ENCODE results near the gene SPSB4. TPM values are rescaled to one million over a fixed set of nuclear protein-coding genes. Genes with fewer than 3 reads are reported as not detected.

SPSB4 gene
- total and polyA plus RNA-seq, 10 of the 15 experiments (the other 5 are each of a cell fraction or from before 2014, with no cell fraction given): not detected

DNA sequence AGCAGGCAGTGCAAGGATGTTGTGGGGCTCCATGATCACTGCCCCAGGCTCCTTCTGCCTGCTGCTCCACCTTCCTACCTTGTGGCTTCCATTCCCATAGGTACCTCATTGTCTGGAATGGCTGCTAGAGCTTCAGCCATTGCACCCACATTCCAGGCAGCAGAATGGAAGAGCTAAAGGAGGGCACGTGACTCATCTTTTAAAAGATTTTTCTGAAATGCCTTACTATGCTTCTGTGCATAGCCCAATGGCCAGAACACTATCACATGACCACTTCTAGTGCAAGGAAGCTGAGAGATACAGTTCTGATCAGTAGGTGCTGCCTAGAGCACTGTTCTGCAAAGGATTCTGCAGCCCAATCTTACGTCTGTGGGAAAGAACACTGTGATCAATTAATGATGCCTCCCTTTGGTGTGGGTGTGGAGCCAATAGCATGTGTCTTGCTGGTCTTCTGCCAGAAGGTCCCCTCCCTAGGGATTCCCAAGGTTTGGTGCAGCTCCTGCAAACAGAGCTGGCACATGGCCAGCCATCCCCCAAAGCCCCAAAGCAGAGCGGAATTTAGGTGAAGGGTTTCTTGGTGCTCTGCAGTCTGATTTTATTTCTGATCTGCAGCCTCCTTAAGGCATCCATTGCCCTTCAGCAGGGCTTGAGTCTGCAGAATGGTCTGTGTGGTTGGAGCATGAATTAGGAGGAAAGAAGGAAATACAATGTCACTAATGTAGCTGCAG is 34.4 kb downstream of the SPSB4 start:
- in situ Hi-C loops (cut with MboI) (no loop called here), intact Hi-C loops (cut with micrococcal nuclease; ENCODE audit: unreplicated experiment) (no loop called here)
- DNase-seq (ENCODE audit: low read depth, low spot score) (no peak), ATAC-seq (no peak), FAIRE-seq (no peak)
- Histone ChIP-seq H2AFZ (ENCODE audit: control insufficient read depth, low read depth, low read length) (no peak overlapping the region), H3K36me3 (ENCODE audit: control insufficient read depth in 2 of 2, insufficient read depth in 2 of 2, low read length in 1 of 2) (no peaks in the 10 kb centered on the region), H3K4me2 (ENCODE audit: control insufficient read depth, insufficient read depth) (no peak overlapping the region), H3K9me3 (replicated peaks; ENCODE audit: control insufficient read depth, insufficient read depth, low read length) (no peaks in the 10 kb centered on the region), H3K27me3 (replicated peaks in 1 of 2; ENCODE audit: control insufficient read depth in 2 of 2, insufficient read depth in 2 of 2, low read length in 1 of 2) (no peaks in the 10 kb centered on the region; a peak in 1 of 4 replicates), H4K20me1 (ENCODE audit: control insufficient read depth, insufficient read depth) (no peaks in the 10 kb centered on the region), H3K4me1 (ENCODE audit: control insufficient read depth, insufficient read depth, low read length) (no peaks in the 10 kb centered on the region), H3K4me3 (no peak overlapping the region), H3K9ac (ENCODE audit: control insufficient read depth, insufficient read depth, low read length) (no peak overlapping the region), H3K79me2 (ENCODE audit: control insufficient read depth, insufficient read depth, low read length) (no peaks in the 10 kb centered on the region), H3K27ac (ENCODE audit: control insufficient read depth, insufficient read depth) (no peak overlapping the region)
- CTCF ChIA-PET: interaction anchor here (1.2 kb wide), 1 partner anchor 20 kb away, joined by 3 read pairs; no protein-coding TSS in a partner anchor
- RAD21 ChIA-PET (ENCODE audit: unreplicated experiment): no interaction called here
- SMC1A ChIA-PET (ENCODE audit: uncharacterized antibody, unreplicated experiment): no interaction called here
- POLR2A ChIA-PET: no interaction called here
- WGBS (ENCODE audit: insufficient coverage, insufficient replicate concordance, low lambda C conversion rate, missing lambda C conversion rate): 29% methylated on average over 3 of the region's 3 CpGs
- no TSS peak for BruUV-seq (replicated peaks)
- no peak for TF ChIP-seq SMAD5 (IDR thresholded peaks at IDR 0.05; ENCODE audit: low read depth)
- TF ChIP-seq EZH2 (IDR thresholded peaks at IDR 0.05; ENCODE audit: borderline replicate concordance, control insufficient read depth, low read depth, low read length): no peak
- TF ChIP-seq CHD4 (IDR thresholded peaks at IDR 0.05): no peak
- TF ChIP-seq, protein P1, sequence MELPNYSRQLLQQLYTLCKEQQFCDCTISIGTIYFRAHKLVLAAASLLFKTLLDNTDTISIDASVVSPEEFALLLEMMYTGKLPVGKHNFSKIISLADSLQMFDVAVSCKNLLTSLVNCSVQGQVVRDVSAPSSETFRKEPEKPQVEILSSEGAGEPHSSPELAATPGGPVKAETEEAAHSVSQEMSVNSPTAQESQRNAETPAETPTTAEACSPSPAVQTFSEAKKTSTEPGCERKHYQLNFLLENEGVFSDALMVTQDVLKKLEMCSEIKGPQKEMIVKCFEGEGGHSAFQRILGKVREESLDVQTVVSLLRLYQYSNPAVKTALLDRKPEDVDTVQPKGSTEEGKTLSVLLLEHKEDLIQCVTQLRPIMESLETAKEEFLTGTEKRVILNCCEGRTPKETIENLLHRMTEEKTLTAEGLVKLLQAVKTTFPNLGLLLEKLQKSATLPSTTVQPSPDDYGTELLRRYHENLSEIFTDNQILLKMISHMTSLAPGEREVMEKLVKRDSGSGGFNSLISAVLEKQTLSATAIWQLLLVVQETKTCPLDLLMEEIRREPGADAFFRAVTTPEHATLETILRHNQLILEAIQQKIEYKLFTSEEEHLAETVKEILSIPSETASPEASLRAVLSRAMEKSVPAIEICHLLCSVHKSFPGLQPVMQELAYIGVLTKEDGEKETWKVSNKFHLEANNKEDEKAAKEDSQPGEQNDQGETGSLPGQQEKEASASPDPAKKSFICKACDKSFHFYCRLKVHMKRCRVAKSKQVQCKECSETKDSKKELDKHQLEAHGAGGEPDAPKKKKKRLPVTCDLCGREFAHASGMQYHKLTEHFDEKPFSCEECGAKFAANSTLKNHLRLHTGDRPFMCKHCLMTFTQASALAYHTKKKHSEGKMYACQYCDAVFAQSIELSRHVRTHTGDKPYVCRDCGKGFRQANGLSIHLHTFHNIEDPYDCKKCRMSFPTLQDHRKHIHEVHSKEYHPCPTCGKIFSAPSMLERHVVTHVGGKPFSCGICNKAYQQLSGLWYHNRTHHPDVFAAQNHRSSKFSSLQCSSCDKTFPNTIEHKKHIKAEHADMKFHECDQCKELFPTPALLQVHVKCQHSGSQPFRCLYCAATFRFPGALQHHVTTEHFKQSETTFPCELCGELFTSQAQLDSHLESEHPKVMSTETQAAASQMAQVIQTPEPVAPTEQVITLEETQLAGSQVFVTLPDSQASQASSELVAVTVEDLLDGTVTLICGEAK (IDR thresholded peaks at IDR 0.05; ENCODE audit: borderline replicate concordance): no peak
- TF ChIP-seq, protein P2, sequence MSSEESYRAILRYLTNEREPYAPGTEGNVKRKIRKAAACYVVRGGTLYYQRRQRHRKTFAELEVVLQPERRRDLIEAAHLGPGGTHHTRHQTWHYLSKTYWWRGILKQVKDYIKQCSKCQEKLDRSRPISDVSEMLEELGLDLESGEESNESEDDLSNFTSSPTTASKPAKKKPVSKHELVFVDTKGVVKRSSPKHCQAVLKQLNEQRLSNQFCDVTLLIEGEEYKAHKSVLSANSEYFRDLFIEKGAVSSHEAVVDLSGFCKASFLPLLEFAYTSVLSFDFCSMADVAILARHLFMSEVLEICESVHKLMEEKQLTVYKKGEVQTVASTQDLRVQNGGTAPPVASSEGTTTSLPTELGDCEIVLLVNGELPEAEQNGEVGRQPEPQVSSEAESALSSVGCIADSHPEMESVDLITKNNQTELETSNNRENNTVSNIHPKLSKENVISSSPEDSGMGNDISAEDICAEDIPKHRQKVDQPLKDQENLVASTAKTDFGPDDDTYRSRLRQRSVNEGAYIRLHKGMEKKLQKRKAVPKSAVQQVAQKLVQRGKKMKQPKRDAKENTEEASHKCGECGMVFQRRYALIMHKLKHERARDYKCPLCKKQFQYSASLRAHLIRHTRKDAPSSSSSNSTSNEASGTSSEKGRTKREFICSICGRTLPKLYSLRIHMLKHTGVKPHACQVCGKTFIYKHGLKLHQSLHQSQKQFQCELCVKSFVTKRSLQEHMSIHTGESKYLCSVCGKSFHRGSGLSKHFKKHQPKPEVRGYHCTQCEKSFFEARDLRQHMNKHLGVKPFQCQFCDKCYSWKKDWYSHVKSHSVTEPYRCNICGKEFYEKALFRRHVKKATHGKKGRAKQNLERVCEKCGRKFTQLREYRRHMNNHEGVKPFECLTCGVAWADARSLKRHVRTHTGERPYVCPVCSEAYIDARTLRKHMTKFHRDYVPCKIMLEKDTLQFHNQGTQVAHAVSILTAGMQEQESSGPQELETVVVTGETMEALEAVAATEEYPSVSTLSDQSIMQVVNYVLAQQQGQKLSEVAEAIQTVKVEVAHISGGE (CRISPR knock-in tag; IDR thresholded peaks at IDR 0.05): no peak
- TF ChIP-seq, protein P3, sequence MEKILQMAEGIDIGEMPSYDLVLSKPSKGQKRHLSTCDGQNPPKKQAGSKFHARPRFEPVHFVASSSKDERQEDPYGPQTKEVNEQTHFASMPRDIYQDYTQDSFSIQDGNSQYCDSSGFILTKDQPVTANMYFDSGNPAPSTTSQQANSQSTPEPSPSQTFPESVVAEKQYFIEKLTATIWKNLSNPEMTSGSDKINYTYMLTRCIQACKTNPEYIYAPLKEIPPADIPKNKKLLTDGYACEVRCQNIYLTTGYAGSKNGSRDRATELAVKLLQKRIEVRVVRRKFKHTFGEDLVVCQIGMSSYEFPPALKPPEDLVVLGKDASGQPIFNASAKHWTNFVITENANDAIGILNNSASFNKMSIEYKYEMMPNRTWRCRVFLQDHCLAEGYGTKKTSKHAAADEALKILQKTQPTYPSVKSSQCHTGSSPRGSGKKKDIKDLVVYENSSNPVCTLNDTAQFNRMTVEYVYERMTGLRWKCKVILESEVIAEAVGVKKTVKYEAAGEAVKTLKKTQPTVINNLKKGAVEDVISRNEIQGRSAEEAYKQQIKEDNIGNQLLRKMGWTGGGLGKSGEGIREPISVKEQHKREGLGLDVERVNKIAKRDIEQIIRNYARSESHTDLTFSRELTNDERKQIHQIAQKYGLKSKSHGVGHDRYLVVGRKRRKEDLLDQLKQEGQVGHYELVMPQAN (conservative IDR thresholded peaks at IDR 0.05): no peak
- TF ChIP-seq ELK1 (IDR thresholded peaks at IDR 0.05; ENCODE audit: low read depth, low read length): no peak
- TF ChIP-seq MTA3 (IDR thresholded peaks at IDR 0.05; ENCODE audit: borderline replicate concordance, low read length): no peak
- no peak for TF ChIP-seq ZNF384 (IDR thresholded peaks at IDR 0.05; ENCODE audit: borderline replicate concordance, low read depth, low read length)
- no peak for TF ChIP-seq SPI1 (IDR thresholded peaks at IDR 0.05; ENCODE audit: borderline replicate concordance, insufficient read depth, low read depth, low read length)

Data from GM12878 (cell line).